HepG2 (cell line): Measurements from ENCODE around the gene NRSN2. TPM values are rescaled to one million over a fixed set of nuclear protein-coding genes. Genes with fewer than 3 reads are reported as not detected.

Experiments
- ETV5 ChIP-seq: IDR thresholded peaks from 2 replicates; pipeline ENCODE4 v1.6.1; 2018; ENCODE audit warnings: missing biosample characterization, missing genetic modification reagents, inconsistent platforms, borderline replicate concordance
- IKZF4 ChIP-seq: sonication (generic); formaldehyde crosslinking; IDR thresholded peaks from 2 replicates; pipeline ENCODE4 v1.5.1; 2020; ENCODE audit warnings: borderline replicate concordance, mild to moderate bottlenecking, low read depth, missing genetic modification reagents; ENCODE audit errors: not compliant biosample characterization
- RNF2 ChIP-seq: fragments of 450-650 bp; conservative IDR thresholded peaks from 2 replicates; pipeline ENCODE4 v1.6.1; 2016; ENCODE audit warnings: low read depth
- SAP130 ChIP-seq: IDR thresholded peaks from 2 replicates; pipeline ENCODE4 v1.6.1; 2016; ENCODE audit warnings: low read depth
- ZNF160 ChIP-seq: sonication (generic); formaldehyde crosslinking; IDR thresholded peaks from 2 replicates; pipeline ENCODE4 v1.8.0; 2022; ENCODE audit warnings: mild to moderate bottlenecking, inconsistent platforms, missing genetic modification reagents
- ZNF30 ChIP-seq: sonication (generic); formaldehyde crosslinking; IDR thresholded peaks from 2 replicates; pipeline ENCODE4 v1.5.0; 2020; ENCODE audit warnings: mild to moderate bottlenecking, missing genetic modification reagents
- polyA plus RNA-seq, 8 experiments: library from polyadenylated mRNA; depleted of rRNA in 3 of 8; stranded (reverse) in 7 of 8; unstranded in 1 of 8; fragments of >200 nt; fragmentation: Illumina TruSeq in 4 of 8; extraction: Trizol in 4 of 8; gene quantifications; 2 replicates each; pipeline versions ENCODE4 v1.2.1 to v1.2.3, GENCODE V29; 2011 to 2016; ENCODE audit warnings: low read depth in 4 of 8, missing spikeins in 1 of 8, mixed read lengths in 1 of 8; ENCODE audit not compliant: insufficient read depth in 1 of 8
- total RNA-seq, 5 experiments: library from RNA; depleted of rRNA; stranded (reverse); fragments of >200 nt; fragmentation: Illumina TruSeq; extraction: Trizol; gene quantifications; 2 replicates each; pipeline ENCODE4 v1.2.3, GENCODE V29; 2016; ENCODE audit warnings: low read depth in 1 of 5
- TF ChIP-seq, protein P1 (sequence below): sonication (generic); formaldehyde crosslinking; IDR thresholded peaks from 2 replicates; pipeline ENCODE4 v1.4.0; 2020; ENCODE audit warnings: missing genetic modification reagents, mild to moderate bottlenecking, borderline replicate concordance
- TF ChIP-seq, protein P2 (sequence below): sonication (generic); formaldehyde crosslinking; IDR thresholded peaks from 2 replicates; pipeline ENCODE4 v1.4.0; 2020; ENCODE audit warnings: missing genetic modification reagents
- TF ChIP-seq, protein P3 (sequence below): sonication (generic); formaldehyde crosslinking; IDR thresholded peaks from 2 replicates; pipeline ENCODE4 v1.8.0; 2022; ENCODE audit warnings: mild to moderate bottlenecking, missing genetic modification reagents; ENCODE audit not compliant: insufficient replicate concordance
- TF ChIP-seq, protein P4 (sequence below): sonication (generic); formaldehyde crosslinking; IDR thresholded peaks from 2 replicates; pipeline ENCODE4 v1.4.0; 2020; ENCODE audit warnings: mild to moderate bottlenecking, missing genetic modification reagents
- TF ChIP-seq, protein P5 (sequence below): sonication (generic); formaldehyde crosslinking; IDR thresholded peaks from 2 replicates; pipeline ENCODE4 v1.8.1; 2023; ENCODE audit warnings: mild to moderate bottlenecking, missing genetic modification reagents
- TF ChIP-seq, protein P6 (sequence below): sonication (generic); formaldehyde crosslinking; IDR thresholded peaks from 2 replicates; pipeline ENCODE4 v1.8.1; 2023; ENCODE audit warnings: mild to moderate bottlenecking, inconsistent platforms, moderate library complexity, missing genetic modification reagents, borderline replicate concordance

NRSN2 gene
- total and polyA plus RNA-seq, 2 of the 13 experiments (the other 11 are each of a cell fraction or from before 2014, with no cell fraction given), result 32.3 to 49.4 TPM

DNA sequence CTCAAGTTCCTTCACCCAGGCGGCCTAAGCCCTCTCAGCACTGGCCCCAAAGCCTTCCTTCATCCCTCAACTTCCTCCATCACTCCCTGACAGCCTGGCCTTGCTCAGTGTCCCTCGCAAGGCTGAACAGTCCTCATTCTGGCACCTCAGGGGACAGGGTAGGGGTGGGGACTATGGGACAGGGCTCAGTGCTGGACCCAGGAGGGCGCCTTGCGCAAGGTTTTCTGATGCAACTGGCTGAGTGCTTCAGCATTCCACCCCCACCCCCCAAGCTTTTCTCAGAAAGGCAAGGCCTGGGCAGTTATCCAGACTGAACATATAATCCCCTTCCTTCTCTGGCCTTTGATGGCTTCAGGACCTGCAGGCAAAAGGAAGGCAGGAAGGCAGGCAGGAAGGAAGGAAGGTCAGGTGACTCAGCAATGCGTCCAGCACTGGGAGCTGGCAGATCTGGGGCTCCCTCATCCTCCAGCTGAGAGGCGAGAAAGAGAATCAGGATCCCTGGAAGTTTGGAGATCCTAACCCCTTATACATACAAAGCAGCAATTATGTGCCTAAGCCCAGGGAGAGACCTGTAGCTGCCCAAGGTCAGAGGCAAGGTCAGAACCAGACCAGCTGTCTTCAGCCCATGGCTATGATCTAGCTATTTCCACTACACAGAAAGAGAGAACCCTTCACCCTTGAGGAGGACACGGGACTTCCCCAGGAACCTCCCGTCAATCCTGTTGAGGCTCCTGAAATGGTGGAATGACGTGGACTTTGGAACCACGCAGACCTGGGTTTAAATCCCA lies 25.0 kb downstream of the NRSN2 start (continued):
- TF ChIP-seq, protein P1, sequence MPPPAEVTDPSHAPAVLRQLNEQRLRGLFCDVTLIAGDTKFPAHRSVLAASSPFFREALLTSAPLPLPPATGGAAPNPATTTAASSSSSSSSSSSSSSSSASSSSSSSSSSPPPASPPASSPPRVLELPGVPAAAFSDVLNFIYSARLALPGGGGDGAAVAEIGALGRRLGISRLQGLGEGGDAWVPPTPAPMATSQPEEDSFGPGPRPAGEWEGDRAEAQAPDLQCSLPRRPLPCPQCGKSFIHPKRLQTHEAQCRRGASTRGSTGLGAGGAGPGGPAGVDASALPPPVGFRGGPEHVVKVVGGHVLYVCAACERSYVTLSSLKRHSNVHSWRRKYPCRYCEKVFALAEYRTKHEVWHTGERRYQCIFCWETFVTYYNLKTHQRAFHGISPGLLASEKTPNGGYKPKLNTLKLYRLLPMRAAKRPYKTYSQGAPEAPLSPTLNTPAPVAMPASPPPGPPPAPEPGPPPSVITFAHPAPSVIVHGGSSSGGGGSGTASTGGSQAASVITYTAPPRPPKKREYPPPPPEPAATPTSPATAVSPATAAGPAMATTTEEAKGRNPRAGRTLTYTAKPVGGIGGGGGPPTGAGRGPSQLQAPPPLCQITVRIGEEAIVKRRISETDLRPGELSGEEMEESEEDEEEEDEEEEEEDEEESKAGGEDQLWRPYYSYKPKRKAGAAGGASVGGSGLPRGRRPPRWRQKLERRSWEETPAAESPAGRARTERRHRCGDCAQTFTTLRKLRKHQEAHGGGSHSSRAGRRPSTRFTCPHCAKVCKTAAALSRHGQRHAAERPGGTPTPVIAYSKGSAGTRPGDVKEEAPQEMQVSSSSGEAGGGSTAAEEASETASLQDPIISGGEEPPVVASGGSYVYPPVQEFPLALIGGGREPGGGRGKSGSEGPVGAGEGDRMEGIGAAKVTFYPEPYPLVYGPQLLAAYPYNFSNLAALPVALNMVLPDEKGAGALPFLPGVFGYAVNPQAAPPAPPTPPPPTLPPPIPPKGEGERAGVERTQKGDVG (CRISPR knock-in tag), result peak; percentile 98
- TF ChIP-seq IKZF4 (CRISPR knock-in tag) (no peak), ZNF160 (CRISPR knock-in tag) (peak; percentile 11), RNF2 (no peak; the same call in 1 of the 2 replicates), SAP130 (CRISPR knock-in tag) (peak; percentile 94), ZNF30 (no peak), ETV5 (CRISPR knock-in tag) (peak; percentile 93)
- TF ChIP-seq, protein P2, sequence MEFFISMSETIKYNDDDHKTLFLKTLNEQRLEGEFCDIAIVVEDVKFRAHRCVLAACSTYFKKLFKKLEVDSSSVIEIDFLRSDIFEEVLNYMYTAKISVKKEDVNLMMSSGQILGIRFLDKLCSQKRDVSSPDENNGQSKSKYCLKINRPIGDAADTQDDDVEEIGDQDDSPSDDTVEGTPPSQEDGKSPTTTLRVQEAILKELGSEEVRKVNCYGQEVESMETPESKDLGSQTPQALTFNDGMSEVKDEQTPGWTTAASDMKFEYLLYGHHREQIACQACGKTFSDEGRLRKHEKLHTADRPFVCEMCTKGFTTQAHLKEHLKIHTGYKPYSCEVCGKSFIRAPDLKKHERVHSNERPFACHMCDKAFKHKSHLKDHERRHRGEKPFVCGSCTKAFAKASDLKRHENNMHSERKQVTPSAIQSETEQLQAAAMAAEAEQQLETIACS (CRISPR knock-in tag), result peak; percentile 31; the same call in 1 of the 2 replicates
- TF ChIP-seq, protein P3, sequence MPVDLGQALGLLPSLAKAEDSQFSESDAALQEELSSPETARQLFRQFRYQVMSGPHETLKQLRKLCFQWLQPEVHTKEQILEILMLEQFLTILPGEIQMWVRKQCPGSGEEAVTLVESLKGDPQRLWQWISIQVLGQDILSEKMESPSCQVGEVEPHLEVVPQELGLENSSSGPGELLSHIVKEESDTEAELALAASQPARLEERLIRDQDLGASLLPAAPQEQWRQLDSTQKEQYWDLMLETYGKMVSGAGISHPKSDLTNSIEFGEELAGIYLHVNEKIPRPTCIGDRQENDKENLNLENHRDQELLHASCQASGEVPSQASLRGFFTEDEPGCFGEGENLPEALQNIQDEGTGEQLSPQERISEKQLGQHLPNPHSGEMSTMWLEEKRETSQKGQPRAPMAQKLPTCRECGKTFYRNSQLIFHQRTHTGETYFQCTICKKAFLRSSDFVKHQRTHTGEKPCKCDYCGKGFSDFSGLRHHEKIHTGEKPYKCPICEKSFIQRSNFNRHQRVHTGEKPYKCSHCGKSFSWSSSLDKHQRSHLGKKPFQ, result peak; percentile 16
- TF ChIP-seq, protein P4, sequence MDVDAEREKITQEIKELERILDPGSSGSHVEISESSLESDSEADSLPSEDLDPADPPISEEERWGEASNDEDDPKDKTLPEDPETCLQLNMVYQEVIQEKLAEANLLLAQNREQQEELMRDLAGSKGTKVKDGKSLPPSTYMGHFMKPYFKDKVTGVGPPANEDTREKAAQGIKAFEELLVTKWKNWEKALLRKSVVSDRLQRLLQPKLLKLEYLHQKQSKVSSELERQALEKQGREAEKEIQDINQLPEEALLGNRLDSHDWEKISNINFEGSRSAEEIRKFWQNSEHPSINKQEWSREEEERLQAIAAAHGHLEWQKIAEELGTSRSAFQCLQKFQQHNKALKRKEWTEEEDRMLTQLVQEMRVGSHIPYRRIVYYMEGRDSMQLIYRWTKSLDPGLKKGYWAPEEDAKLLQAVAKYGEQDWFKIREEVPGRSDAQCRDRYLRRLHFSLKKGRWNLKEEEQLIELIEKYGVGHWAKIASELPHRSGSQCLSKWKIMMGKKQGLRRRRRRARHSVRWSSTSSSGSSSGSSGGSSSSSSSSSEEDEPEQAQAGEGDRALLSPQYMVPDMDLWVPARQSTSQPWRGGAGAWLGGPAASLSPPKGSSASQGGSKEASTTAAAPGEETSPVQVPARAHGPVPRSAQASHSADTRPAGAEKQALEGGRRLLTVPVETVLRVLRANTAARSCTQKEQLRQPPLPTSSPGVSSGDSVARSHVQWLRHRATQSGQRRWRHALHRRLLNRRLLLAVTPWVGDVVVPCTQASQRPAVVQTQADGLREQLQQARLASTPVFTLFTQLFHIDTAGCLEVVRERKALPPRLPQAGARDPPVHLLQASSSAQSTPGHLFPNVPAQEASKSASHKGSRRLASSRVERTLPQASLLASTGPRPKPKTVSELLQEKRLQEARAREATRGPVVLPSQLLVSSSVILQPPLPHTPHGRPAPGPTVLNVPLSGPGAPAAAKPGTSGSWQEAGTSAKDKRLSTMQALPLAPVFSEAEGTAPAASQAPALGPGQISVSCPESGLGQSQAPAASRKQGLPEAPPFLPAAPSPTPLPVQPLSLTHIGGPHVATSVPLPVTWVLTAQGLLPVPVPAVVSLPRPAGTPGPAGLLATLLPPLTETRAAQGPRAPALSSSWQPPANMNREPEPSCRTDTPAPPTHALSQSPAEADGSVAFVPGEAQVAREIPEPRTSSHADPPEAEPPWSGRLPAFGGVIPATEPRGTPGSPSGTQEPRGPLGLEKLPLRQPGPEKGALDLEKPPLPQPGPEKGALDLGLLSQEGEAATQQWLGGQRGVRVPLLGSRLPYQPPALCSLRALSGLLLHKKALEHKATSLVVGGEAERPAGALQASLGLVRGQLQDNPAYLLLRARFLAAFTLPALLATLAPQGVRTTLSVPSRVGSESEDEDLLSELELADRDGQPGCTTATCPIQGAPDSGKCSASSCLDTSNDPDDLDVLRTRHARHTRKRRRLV (CRISPR knock-in tag), result peak; percentile 89; the same call in 1 of the 2 replicates
- TF ChIP-seq, protein P5, sequence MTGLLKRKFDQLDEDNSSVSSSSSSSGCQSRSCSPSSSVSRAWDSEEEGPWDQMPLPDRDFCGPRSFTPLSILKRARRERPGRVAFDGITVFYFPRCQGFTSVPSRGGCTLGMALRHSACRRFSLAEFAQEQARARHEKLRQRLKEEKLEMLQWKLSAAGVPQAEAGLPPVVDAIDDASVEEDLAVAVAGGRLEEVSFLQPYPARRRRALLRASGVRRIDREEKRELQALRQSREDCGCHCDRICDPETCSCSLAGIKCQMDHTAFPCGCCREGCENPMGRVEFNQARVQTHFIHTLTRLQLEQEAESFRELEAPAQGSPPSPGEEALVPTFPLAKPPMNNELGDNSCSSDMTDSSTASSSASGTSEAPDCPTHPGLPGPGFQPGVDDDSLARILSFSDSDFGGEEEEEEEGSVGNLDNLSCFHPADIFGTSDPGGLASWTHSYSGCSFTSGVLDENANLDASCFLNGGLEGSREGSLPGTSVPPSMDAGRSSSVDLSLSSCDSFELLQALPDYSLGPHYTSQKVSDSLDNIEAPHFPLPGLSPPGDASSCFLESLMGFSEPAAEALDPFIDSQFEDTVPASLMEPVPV (CRISPR knock-in tag), result peak; percentile 84
- TF ChIP-seq, protein P6, sequence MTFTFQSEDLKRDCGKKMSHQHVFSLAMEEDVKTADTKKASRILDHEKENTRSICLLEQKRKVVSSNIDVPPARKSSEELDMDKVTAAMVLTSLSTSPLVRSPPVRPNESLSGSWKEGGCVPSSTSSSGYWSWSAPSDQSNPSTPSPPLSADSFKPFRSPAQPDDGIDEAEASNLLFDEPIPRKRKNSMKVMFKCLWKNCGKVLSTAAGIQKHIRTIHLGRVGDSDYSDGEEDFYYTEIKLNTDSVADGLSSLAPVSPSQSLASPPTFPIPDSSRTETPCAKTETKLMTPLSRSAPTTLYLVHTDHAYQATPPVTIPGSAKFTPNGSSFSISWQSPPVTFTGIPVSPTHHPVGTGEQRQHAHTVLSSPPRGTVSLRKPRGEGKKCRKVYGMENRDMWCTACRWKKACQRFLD (CRISPR knock-in tag), result no peak; the same call in none of the 2 replicates
